Kidney (tissue), 14 donors: ENCODE measurements around the gene KLHL29. TPM values are rescaled to one million over a fixed set of nuclear protein-coding genes. Genes with fewer than 3 reads are reported as not detected.

ENCODE experiments used
- DNase-seq, 5 donors: peaks; one replicate each; pipeline ENCODE4 v3.0.0-alpha.2; 2013 to 2020
- FAIRE-seq: peaks from 2 replicates; lab custom pipeline; 2012; peaks lifted over from hg19 to GRCh38; lab: Jason Lieb, UNC
- H3K27ac ChIP-seq, 2 donors: one replicate each; pipeline ENCODE4 v1.7.0; 2013; ENCODE audit warnings: low read depth in 2 of 2, low read length in 2 of 2, inconsistent platforms in 1 of 2
- H3K27me3 ChIP-seq: one replicate; pipeline ENCODE4 v1.7.1; 2013; ENCODE audit warnings: low read length, inconsistent platforms; ENCODE audit not compliant: control insufficient read depth, insufficient read depth
- H3K36me3 ChIP-seq, 3 donors: one replicate each; pipeline versions ENCODE4 v1.7.0 to v1.7.1; 2013; ENCODE audit warnings: low read length in 3 of 3, control low read depth in 1 of 3, inconsistent platforms in 1 of 3; ENCODE audit not compliant: insufficient read depth in 3 of 3, control insufficient read depth in 2 of 3
- H3K4me1 ChIP-seq, 3 donors: one replicate each; pipeline versions ENCODE4 v1.7.0 to v1.7.1; 2013; ENCODE audit warnings: low read length in 3 of 3, inconsistent platforms in 1 of 3, low read depth in 1 of 3; ENCODE audit not compliant: control insufficient read depth in 2 of 3, insufficient read depth in 2 of 3
- H3K4me3 ChIP-seq, 3 donors: one replicate each; pipeline versions ENCODE4 v1.7.0 to v1.8.1; 2013; ENCODE audit warnings: low read length in 3 of 3, control low read depth in 1 of 3, inconsistent platforms in 1 of 3
- H3K9ac ChIP-seq, 3 donors: one replicate each; pipeline versions ENCODE4 v1.7.0 to v1.7.1; 2013; ENCODE audit warnings: low read length in 3 of 3, control low read depth in 1 of 3, inconsistent platforms in 1 of 3
- H3K9me3 ChIP-seq, 3 donors: one replicate each; pipeline versions ENCODE4 v1.7.0 to v1.7.1; 2013; ENCODE audit warnings: low read length in 3 of 3, control low read depth in 1 of 3, inconsistent platforms in 1 of 3; ENCODE audit not compliant: control insufficient read depth in 2 of 3, insufficient read depth in 1 of 3
- CTCF ChIP-seq: IDR thresholded peaks from 3 replicates; pipeline ENCODE4 v1.5.1; 2012; ENCODE audit warnings: mild to moderate bottlenecking, moderate library complexity, borderline replicate concordance; ENCODE audit not compliant: insufficient read depth; ENCODE audit errors: extremely low read depth
- intact Hi-C: fragments of 100-400 bp; cut with DNase I; formaldehyde crosslinking; loops from one replicate; pipeline ENCODE4 v1.11.1; 2022
- polyA plus RNA-seq: library from polyadenylated mRNA; stranded (reverse); fragments of 350-450 nt; fragmentation: Illumina TruSeq; extraction: RNeasy Lipid Tissue Mini Kit (QIAGEN cat#74804); gene quantifications from one replicate; pipeline ENCODE4 v1.2.3, GENCODE V29; 2014; ENCODE audit warnings: low read depth, low replicate concordance; ENCODE audit not compliant: insufficient read depth
- total RNA-seq: library from RNA; stranded (reverse); fragmentation: NEBNext Ultra II Directional; extraction: Animal tissue kit (Norgen Biotek cat#: 25700); gene quantifications from one replicate; pipeline ENCODE4 v1.2.1, GENCODE V29; 2021
- donor health status: control.
- donor health status: control.
- donor health status: control.
- donor health status: control.
- donor health status: control.
- donor health status: DM: yes; HTN: yes; CAD: no.
- donor health status: Normal renal cell carcinoma (clear cell type).

KLHL29 gene
- total and polyA plus RNA-seq, 2 donors from 2014 or later, result 1.5 to 10.5 TPM

- intact Hi-C loops, result no loop called here
- no peaks in the 10 kb centered on the region for H3K9me3 ChIP-seq
- no peaks in the 10 kb centered on the region for H3K27me3 ChIP-seq
- H3K4me1 ChIP-seq, result peaks cover 0 to 4% (median 0%) of the 10 kb centered on the region in 3 donors
- TF ChIP-seq CTCF, result no peak
- H3K36me3 ChIP-seq, result no peaks in the 10 kb centered on the region
- H3K4me3 ChIP-seq, result no peak overlapping the region
- DNase-seq, result no peak
- no peak for FAIRE-seq
- H3K27ac ChIP-seq, result no peak overlapping the region
- no peak overlapping the region for H3K9ac ChIP-seq
These were observed 269.8 kb downstream of the KLHL29 start for GRCh38 chr2:23654756-23655155.

GRCh38 chr2:23655934-23656596, 271.1 kb downstream of the KLHL29 start:
- Histone ChIP-seq H3K27me3 (no peaks in the 10 kb centered on the region), H3K4me3 (no peak overlapping the region), H3K36me3 (no peaks in the 10 kb centered on the region), H3K9ac (no peak overlapping the region), H3K4me1 (peaks cover 0 to 4% (median 0%) of the 10 kb centered on the region in 3 donors), H3K9me3 (no peaks in the 10 kb centered on the region), H3K27ac (no peak overlapping the region)
- no peak for DNase-seq
- no peak for FAIRE-seq
- intact Hi-C loops, result no loop called here
- TF ChIP-seq CTCF, result no peak

GRCh38 chr2:23656597-23656973, 271.6 kb downstream of the KLHL29 start:
- no peak overlapping the region for H3K4me3 ChIP-seq
- no peaks in the 10 kb centered on the region for H3K27me3 ChIP-seq
- intact Hi-C loops, result no loop called here
- H3K9ac ChIP-seq, result no peak overlapping the region
- FAIRE-seq, result no peak
- peak in 1 of 5 donors; percentile 67 for DNase-seq
- no peaks in the 10 kb centered on the region for H3K9me3 ChIP-seq
- H3K27ac ChIP-seq, result no peak overlapping the region
- peaks cover 0 to 4% (median 0%) of the 10 kb centered on the region in 3 donors for H3K4me1 ChIP-seq
- no peaks in the 10 kb centered on the region for H3K36me3 ChIP-seq
- TF ChIP-seq CTCF, result no peak

- Histone ChIP-seq H3K9ac (no peak overlapping the region), H3K36me3 (no peaks in the 10 kb centered on the region), H3K4me3 (no peak overlapping the region), H3K27me3 (no peaks in the 10 kb centered on the region), H3K9me3 (no peaks in the 10 kb centered on the region), H3K27ac (no peak overlapping the region), H3K4me1 (peaks cover 0 to 4% (median 0%) of the 10 kb centered on the region in 3 donors)
- FAIRE-seq, result no peak
- TF ChIP-seq CTCF, result no peak
- no peak for DNase-seq
- intact Hi-C loops, result no loop called here
These were observed 272.4 kb downstream of the KLHL29 start for GRCh38 chr2:23657371-23657770.
